Naive thymus-derived CD4-positive, alpha-beta T cell (primary cell): ENCODE measurements around the gene CCDC178. TPM values are rescaled to one million over a fixed set of nuclear protein-coding genes. Genes with fewer than 3 reads are reported as not detected.
"Not testable (repeated sequence)": the region's sequence is repeated elsewhere in the genome, so short reads cannot be mapped to it uniquely, and the experiment has no call there.

Experiments used
- ATAC-seq: fragments of 150-1000 bp; cut with Tn5 transposase; 2 replicates; pipeline ENCODE4 v1.10.0; 2021; ENCODE audit warnings: mild to moderate bottlenecking, moderate library complexity
- CTCF ChIA-PET: fragments of 350-600 bp; sonication (Branson Sonifier 250); formaldehyde crosslinking; loops from one replicate; lab custom pipeline; 2021; ENCODE audit warnings: antibody characterized with exemption; lab: Charles Lee
- POLR2A ChIA-PET: fragments of 350-600 bp; sonication (Branson Sonifier 250); formaldehyde crosslinking; loops from one replicate; lab custom pipeline; 2021; ENCODE audit warnings: antibody characterized with exemption, inconsistent platforms; lab: Charles Lee
- DNase-seq, 9 donors: peaks; one replicate each; pipeline versions ENCODE4 v3.0.0 to v3.0.0-alpha.2; 2020 to 2022; ENCODE audit warnings: mixed read lengths in 1 of 9
- H3K27ac ChIP-seq: one replicate; pipeline ENCODE4 v1.7.0; 2013; ENCODE audit warnings: mild to moderate bottlenecking, low read depth, low read length, moderate library complexity
- H3K27me3 ChIP-seq, 2 donors: one replicate each; pipeline ENCODE4 v1.7.0; 2013; ENCODE audit warnings: low read length in 2 of 2, mild to moderate bottlenecking in 2 of 2, moderate library complexity in 2 of 2; ENCODE audit not compliant: control insufficient read depth in 2 of 2, insufficient read depth in 2 of 2
- H3K36me3 ChIP-seq, 3 experiments: 1 replicate in 2 of 3; 2 replicates in 1 of 3; pipeline ENCODE4 v1.7.0; 2013; ENCODE audit warnings: low read length in 3 of 3, mild to moderate bottlenecking in 3 of 3, moderate library complexity in 1 of 3; ENCODE audit not compliant: insufficient read depth in 3 of 3, control insufficient read depth in 2 of 3
- H3K4me1 ChIP-seq, 2 donors: one replicate each; pipeline ENCODE4 v1.7.0; 2013; ENCODE audit warnings: low read length in 2 of 2, mild to moderate bottlenecking in 2 of 2, moderate library complexity in 1 of 2; ENCODE audit not compliant: control insufficient read depth in 2 of 2, insufficient read depth in 2 of 2
- H3K4me3 ChIP-seq: 2 replicates; pipeline ENCODE4 v1.7.0; 2013; ENCODE audit warnings: mild to moderate bottlenecking, low read length
- H3K9me3 ChIP-seq, 3 experiments: 1 replicate in 2 of 3; 2 replicates in 1 of 3; pipeline ENCODE4 v1.7.0; 2013; ENCODE audit warnings: low read length in 3 of 3; ENCODE audit not compliant: control insufficient read depth in 2 of 3
- H3K27ac Mint-ChIP-seq, 9 donors: one replicate each; pipeline ENCODE4 v1.8.0; 2020 to 2022; ENCODE audit warnings: mixed read lengths in 9 of 9, mild to moderate bottlenecking in 8 of 9, moderate library complexity in 5 of 9, inconsistent platforms in 2 of 9
- H3K27me3 Mint-ChIP-seq, 5 donors: one replicate each; pipeline ENCODE4 v1.8.0; 2021 to 2022; ENCODE audit warnings: mixed read lengths in 5 of 5, mild to moderate bottlenecking in 1 of 5
- H3K36me3 Mint-ChIP-seq, 5 donors: one replicate each; pipeline ENCODE4 v1.8.0; 2020 to 2022; ENCODE audit warnings: mixed read lengths in 5 of 5, mild to moderate bottlenecking in 3 of 5, inconsistent platforms in 1 of 5
- H3K4me1 Mint-ChIP-seq, 7 donors: one replicate each; pipeline ENCODE4 v1.8.0; 2020 to 2022; ENCODE audit warnings: mixed read lengths in 7 of 7, mild to moderate bottlenecking in 3 of 7, inconsistent platforms in 1 of 7
- H3K4me3 Mint-ChIP-seq, 10 donors: one replicate each; pipeline ENCODE4 v1.8.0; 2020 to 2022; ENCODE audit warnings: mild to moderate bottlenecking in 10 of 10, mixed read lengths in 10 of 10, moderate library complexity in 6 of 10, inconsistent platforms in 2 of 10
- H3K9me3 Mint-ChIP-seq, 11 donors: one replicate each; pipeline ENCODE4 v1.8.0; 2020 to 2022; ENCODE audit warnings: mixed read lengths in 11 of 11, mild to moderate bottlenecking in 4 of 11, inconsistent platforms in 1 of 11, moderate library complexity in 1 of 11
- intact Hi-C, 2 donors: fragments of 100-400 bp; cut with micrococcal nuclease; formaldehyde crosslinking; loops; one replicate each; pipeline ENCODE4 v1.15.1; 2023
- polyA plus RNA-seq, 2 donors: library from polyadenylated mRNA; unstranded; fragments of 300-500 nt; fragmentation: Illumina TruSeq; gene quantifications; one replicate each; pipeline ENCODE4 v1.2.3, GENCODE V29; 2021
- total RNA-seq, 6 experiments: library from RNA in 5 of 6; stranded (reverse) in 5 of 6; gene quantifications; 1 replicate in 5 of 6; 2 replicates in 1 of 6; pipeline ENCODE4 v1.2.3 and lab custom pipeline; 2021 to 2026

CCDC178 gene
- total and polyA plus RNA-seq, 7 experiments from 2014 or later, result not detected

- no peak overlapping the region for H3K4me3 Mint-ChIP-seq
- CTCF ChIA-PET, result no interaction called here
- no peaks in the 10 kb centered on the region for H3K4me1 Mint-ChIP-seq
- no peaks in the 10 kb centered on the region for H3K9me3 ChIP-seq
- H3K27me3 Mint-ChIP-seq, result no peaks in the 10 kb centered on the region
- no peaks in the 10 kb centered on the region for H3K36me3 Mint-ChIP-seq
- no peak overlapping the region for H3K4me3 ChIP-seq
- H3K27ac Mint-ChIP-seq, result no peak overlapping the region
- intact Hi-C loops, result no loop called here
- peaks cover 0 to 8% (median 0%) of the 10 kb centered on the region in 11 donors for H3K9me3 Mint-ChIP-seq
- H3K27ac ChIP-seq, result no peak overlapping the region
- no peak for DNase-seq
- ATAC-seq, result no peak
- POLR2A ChIA-PET, result no interaction called here
- H3K4me1 ChIP-seq, result no peaks in the 10 kb centered on the region
- H3K36me3 ChIP-seq, result no peaks in the 10 kb centered on the region
- no peaks in the 10 kb centered on the region for H3K27me3 ChIP-seq
These were observed 259.5 kb downstream of the CCDC178 start for GRCh38 chr18:33181016-33181415.

GRCh38 chr18:33169218-33169617, 271.3 kb downstream of the CCDC178 start:
- Histone ChIP-seq H3K36me3 (no peaks in the 10 kb centered on the region), H3K4me3 (no peak overlapping the region), H3K27me3 (no peaks in the 10 kb centered on the region), H3K4me1 (no peaks in the 10 kb centered on the region), H3K27ac (no peak overlapping the region), H3K9me3 (no peaks in the 10 kb centered on the region)
- ATAC-seq, result no peak
- intact Hi-C loops, result no loop called here
- no peak overlapping the region for H3K4me3 Mint-ChIP-seq
- H3K27ac Mint-ChIP-seq, result no peak overlapping the region
- DNase-seq, result no peak
- no peaks in the 10 kb centered on the region for H3K27me3 Mint-ChIP-seq
- H3K4me1 Mint-ChIP-seq, result no peaks in the 10 kb centered on the region
- CTCF ChIA-PET, result no interaction called here
- POLR2A ChIA-PET, result no interaction called here
- no peaks in the 10 kb centered on the region for H3K36me3 Mint-ChIP-seq
- peaks cover 0 to 9% (median 0%) of the 10 kb centered on the region in 11 donors for H3K9me3 Mint-ChIP-seq

GRCh38 chr18:33164121-33164520, 276.4 kb downstream of the CCDC178 start:
- H3K9me3 ChIP-seq, H3K4me3 ChIP-seq, CTCF ChIA-PET, H3K4me3 Mint-ChIP-seq, H3K36me3 ChIP-seq, POLR2A ChIA-PET, H3K27me3 Mint-ChIP-seq, intact Hi-C loops, ATAC-seq, H3K36me3 Mint-ChIP-seq, DNase-seq, H3K27me3 ChIP-seq, H3K4me1 Mint-ChIP-seq, H3K4me1 ChIP-seq, H3K27ac Mint-ChIP-seq, H3K27ac ChIP-seq: not testable (repeated sequence)
- peaks cover 0 to 22% (median 3%) of the 10 kb centered on the region in 11 donors for H3K9me3 Mint-ChIP-seq

GRCh38 chr18:33161131-33161530, 279.4 kb downstream of the CCDC178 start:
- Histone ChIP-seq H3K27me3 (no peaks in the 10 kb centered on the region), H3K4me3 (no peak overlapping the region), H3K9me3 (no peaks in the 10 kb centered on the region), H3K4me1 (no peaks in the 10 kb centered on the region), H3K27ac (no peak overlapping the region), H3K36me3 (no peaks in the 10 kb centered on the region)
- ATAC-seq (no peak), DNase-seq (no peak)
- no peak overlapping the region for H3K27ac Mint-ChIP-seq
- H3K9me3 Mint-ChIP-seq, result peaks cover 0 to 17% (median 2%) of the 10 kb centered on the region in 11 donors
- no peak overlapping the region for H3K4me3 Mint-ChIP-seq
- ChIA-PET POLR2A (no interaction called here), CTCF (no interaction called here)
- peaks cover 0 to 2% (median 0%) of the 10 kb centered on the region in 7 donors for H3K4me1 Mint-ChIP-seq
- H3K27me3 Mint-ChIP-seq, result no peaks in the 10 kb centered on the region
- no peaks in the 10 kb centered on the region for H3K36me3 Mint-ChIP-seq
- intact Hi-C loops, result no loop called here

GRCh38 chr18:33159151-33159550, 281.4 kb downstream of the CCDC178 start:
- POLR2A ChIA-PET, result no interaction called here
- Histone ChIP-seq H3K27ac (no peak overlapping the region), H3K4me3 (no peak overlapping the region), H3K9me3 (no peaks in the 10 kb centered on the region), H3K27me3 (no peaks in the 10 kb centered on the region), H3K4me1 (no peaks in the 10 kb centered on the region), H3K36me3 (no peaks in the 10 kb centered on the region)
- intact Hi-C loops, result no loop called here
- DNase-seq (no peak), ATAC-seq (no peak)
- no peak overlapping the region for H3K4me3 Mint-ChIP-seq
- H3K36me3 Mint-ChIP-seq, result no peaks in the 10 kb centered on the region
- H3K4me1 Mint-ChIP-seq, result peaks cover 0 to 2% (median 0%) of the 10 kb centered on the region in 7 donors
- CTCF ChIA-PET, result no interaction called here
- no peaks in the 10 kb centered on the region for H3K27me3 Mint-ChIP-seq
- no peak overlapping the region for H3K27ac Mint-ChIP-seq
- H3K9me3 Mint-ChIP-seq, result peaks cover 0 to 17% (median 2%) of the 10 kb centered on the region in 11 donors

- Histone ChIP-seq H3K36me3 (no peaks in the 10 kb centered on the region), H3K9me3 (no peaks in the 10 kb centered on the region), H3K27ac (no peak overlapping the region), H3K4me3 (no peak overlapping the region), H3K27me3 (no peaks in the 10 kb centered on the region), H3K4me1 (no peaks in the 10 kb centered on the region)
- DNase-seq, result no peak
- ATAC-seq, result no peak
- intact Hi-C loops, result no loop called here
- Mint-ChIP-seq H3K36me3 (no peaks in the 10 kb centered on the region), H3K27ac (no peak overlapping the region), H3K9me3 (peaks cover 0 to 17% (median 2%) of the 10 kb centered on the region in 11 donors), H3K4me3 (no peak overlapping the region), H3K27me3 (no peaks in the 10 kb centered on the region), H3K4me1 (peaks cover 0 to 2% (median 0%) of the 10 kb centered on the region in 7 donors)
- ChIA-PET CTCF (no interaction called here), POLR2A (no interaction called here)
These were observed 282.6 kb downstream of the CCDC178 start for GRCh38 chr18:33157893-33158292.

- no peaks in the 10 kb centered on the region for H3K27me3 Mint-ChIP-seq
These were observed 283.5 kb downstream of the CCDC178 start for GRCh38 chr18:33156906-33157470.

More at GRCh38 chr18:33156906-33157470, 283.5 kb downstream of the CCDC178 start:
- no peak overlapping the region for H3K4me3 Mint-ChIP-seq
- DNase-seq, result no peak
- no peaks in the 10 kb centered on the region for H3K4me1 ChIP-seq
- ChIA-PET CTCF (no interaction called here), POLR2A (no interaction called here)
- no peaks in the 10 kb centered on the region for H3K36me3 Mint-ChIP-seq
- peaks cover 0 to 2% (median 0%) of the 10 kb centered on the region in 7 donors for H3K4me1 Mint-ChIP-seq
- no peaks in the 10 kb centered on the region for H3K9me3 ChIP-seq
- no peaks in the 10 kb centered on the region for H3K36me3 ChIP-seq
- H3K27me3 ChIP-seq, result no peaks in the 10 kb centered on the region
- peaks cover 0 to 12% (median under 1%) of the 10 kb centered on the region in 11 donors for H3K9me3 Mint-ChIP-seq
- no peak for ATAC-seq
- H3K27ac ChIP-seq, result no peak overlapping the region
- intact Hi-C loops, result no loop called here
- H3K27ac Mint-ChIP-seq, result no peak overlapping the region
- no peak overlapping the region for H3K4me3 ChIP-seq
